H9 (cell line): Measurements from ENCODE around the gene SHLD2. TPM values are rescaled to one million over a fixed set of nuclear protein-coding genes. Genes with fewer than 3 reads are reported as not detected.
"Not testable (repeated sequence)": the region's sequence is repeated elsewhere in the genome, so short reads cannot be mapped to it uniquely, and the experiment has no call there.

Experiments used
- DNase-seq: peaks from one replicate; pipeline ENCODE4 v3.0.0-alpha.2; 2017
- H2AFZ ChIP-seq: one replicate; pipeline ENCODE4 v1.6.1; 2013; ENCODE audit warnings: mild to moderate bottlenecking, low read length, control low read depth, moderate library complexity
- H2AK5ac ChIP-seq: 2 replicates; pipeline ENCODE4 v1.6.1; 2013; ENCODE audit warnings: low read length, control low read depth, mixed read lengths; ENCODE audit not compliant: insufficient read length
- H2BK120ac ChIP-seq: one replicate; pipeline ENCODE4 v1.6.1; 2013; ENCODE audit warnings: low read depth, mild to moderate bottlenecking, low read length, control low read depth, inconsistent platforms; ENCODE audit not compliant: poor library complexity, severe bottlenecking
- H2BK12ac ChIP-seq: 2 replicates; pipeline ENCODE4 v1.6.1; 2013; ENCODE audit warnings: low read length, control low read depth, mixed read lengths, low read depth; ENCODE audit not compliant: insufficient read length
- H2BK15ac ChIP-seq: 2 replicates; pipeline ENCODE4 v1.6.1; 2013; ENCODE audit warnings: low read depth, low read length, control low read depth
- H2BK20ac ChIP-seq: one replicate; pipeline ENCODE4 v1.6.1; 2013; ENCODE audit warnings: low read depth, mild to moderate bottlenecking, low read length, control low read depth, inconsistent platforms; ENCODE audit not compliant: poor library complexity, severe bottlenecking
- H2BK5ac ChIP-seq: 2 replicates; pipeline ENCODE4 v1.6.1; 2013; ENCODE audit warnings: low read length, control low read depth, mixed read lengths; ENCODE audit not compliant: insufficient read length
- H3K14ac ChIP-seq: 2 replicates; pipeline ENCODE4 v1.6.1; 2013; ENCODE audit warnings: low read length, control low read depth; ENCODE audit not compliant: insufficient read depth
- H3K18ac ChIP-seq: 2 replicates; pipeline ENCODE4 v1.6.1; 2013; ENCODE audit warnings: low read depth, mild to moderate bottlenecking, mixed read lengths, low read length, control low read depth; ENCODE audit not compliant: insufficient read length
- H3K23ac ChIP-seq: 2 replicates; pipeline ENCODE4 v1.6.1; 2013; ENCODE audit warnings: low read length, control low read depth, mixed read lengths, low read depth; ENCODE audit not compliant: insufficient read length
- H3K23me2 ChIP-seq: 2 replicates; pipeline ENCODE4 v1.6.1; 2013; ENCODE audit warnings: low read depth, mild to moderate bottlenecking, mixed read lengths, low read length, control low read depth; ENCODE audit not compliant: insufficient read length, poor library complexity, severe bottlenecking
- H3K27ac ChIP-seq: 2 replicates; pipeline ENCODE4 v1.5.1; 2013; ENCODE audit warnings: low read length, control low read depth, mixed read lengths, low read depth; ENCODE audit not compliant: insufficient read length
- H3K27me3 ChIP-seq: 2 replicates; pipeline ENCODE4 v1.6.1; 2013; ENCODE audit warnings: low read length, control low read depth, inconsistent platforms; ENCODE audit not compliant: insufficient read depth
- H3K4ac ChIP-seq: 2 replicates; pipeline ENCODE4 v1.6.1; 2013; ENCODE audit warnings: low read depth, mild to moderate bottlenecking, control low read depth, inconsistent platforms, low read length, moderate library complexity
- H3K4me1 ChIP-seq: 2 replicates; pipeline ENCODE4 v1.6.1; 2013; ENCODE audit warnings: low read length, control low read depth, inconsistent platforms; ENCODE audit not compliant: insufficient read depth
- H3K4me2 ChIP-seq: 2 replicates; pipeline ENCODE4 v1.6.1; 2013; ENCODE audit warnings: low read length, control low read depth, mixed read lengths; ENCODE audit not compliant: insufficient read length, insufficient read depth
- H3K56ac ChIP-seq: 2 replicates; pipeline ENCODE4 v1.6.1; 2013; ENCODE audit warnings: low read depth, mild to moderate bottlenecking, mixed read lengths, low read length, control low read depth; ENCODE audit not compliant: insufficient read length
- H3K79me1 ChIP-seq: 2 replicates; pipeline ENCODE4 v1.6.1; 2013; ENCODE audit warnings: low read depth, mild to moderate bottlenecking, moderate library complexity, low read length, control low read depth, inconsistent platforms; ENCODE audit not compliant: insufficient read depth, poor library complexity, severe bottlenecking
- H3K79me2 ChIP-seq: 2 replicates; pipeline ENCODE4 v1.6.1; 2013; ENCODE audit warnings: low read length, control low read depth, inconsistent platforms; ENCODE audit not compliant: insufficient read depth
- H3K9ac ChIP-seq: 2 replicates; pipeline ENCODE4 v1.6.1; 2013; ENCODE audit warnings: low read length, control low read depth, mixed read lengths; ENCODE audit not compliant: insufficient read length; ENCODE audit errors: extremely low read depth
- H3K9me3 ChIP-seq: one replicate; pipeline ENCODE4 v1.6.1; 2013; ENCODE audit warnings: low read depth, low read length, inconsistent platforms; ENCODE audit not compliant: control insufficient read depth
- H3T11ph ChIP-seq: one replicate; pipeline ENCODE4 v1.6.1; 2013; ENCODE audit warnings: mild to moderate bottlenecking, low read length, control low read depth, inconsistent platforms
- H4K20me1 ChIP-seq: one replicate; pipeline ENCODE4 v1.6.1; 2013; ENCODE audit not compliant: control insufficient read depth, insufficient read length, insufficient read depth
- H4K5ac ChIP-seq: 2 replicates; pipeline ENCODE4 v1.6.1; 2013; ENCODE audit warnings: low read depth, mild to moderate bottlenecking, mixed read lengths, low read length, control low read depth; ENCODE audit not compliant: insufficient read length
- H4K8ac ChIP-seq: replicated peaks from 2 replicates; pipeline ENCODE4 v1.6.1; 2013; ENCODE audit warnings: low read length, control low read depth, mixed read lengths, low read depth; ENCODE audit not compliant: insufficient read length
- H4K91ac ChIP-seq: 2 replicates; pipeline ENCODE4 v1.6.1; 2013; ENCODE audit warnings: low read depth, mild to moderate bottlenecking, moderate library complexity, mixed read lengths, low read length, control low read depth; ENCODE audit not compliant: insufficient read length
- H3K27ac Mint-ChIP-seq, 3 experiments: 2 replicates in 2 of 3; 3 replicates in 1 of 3; pipeline ENCODE4 v1.8.0; 2020 to 2021; ENCODE audit warnings: mixed read lengths in 3 of 3, mild to moderate bottlenecking in 1 of 3, moderate library complexity in 1 of 3
- H3K27me3 Mint-ChIP-seq: 2 replicates; pipeline ENCODE4 v1.8.0; 2021; ENCODE audit warnings: low read depth, mild to moderate bottlenecking, moderate library complexity, mixed read lengths
- H3K36me3 Mint-ChIP-seq, 3 experiments: 2 replicates in 2 of 3; 3 replicates in 1 of 3; pipeline ENCODE4 v1.8.0; 2020 to 2021; ENCODE audit warnings: low read depth in 3 of 3, mixed read lengths in 3 of 3; ENCODE audit not compliant: insufficient read depth in 1 of 3
- H3K4me1 Mint-ChIP-seq, 2 experiments: 2 replicates each; pipeline ENCODE4 v1.8.0; 2020; ENCODE audit warnings: mixed read lengths in 2 of 2
- H3K4me3 Mint-ChIP-seq, 2 experiments: 2 replicates in 1 of 2; 3 replicates in 1 of 2; pipeline ENCODE4 v1.8.0; 2020 to 2021; ENCODE audit warnings: mild to moderate bottlenecking in 2 of 2, mixed read lengths in 2 of 2, moderate library complexity in 1 of 2
- H3K9me3 Mint-ChIP-seq, 2 experiments: 2 replicates in 1 of 2; 3 replicates in 1 of 2; pipeline ENCODE4 v1.8.0; 2020; ENCODE audit warnings: mild to moderate bottlenecking in 2 of 2, mixed read lengths in 2 of 2, moderate library complexity in 1 of 2
- WGBS: extraction: QIAGEN DNeasy Blood & Tissue Kit; methylation state at CpG from one replicate; pipeline ENCODE4 v1.1.7; 2013; ENCODE audit warnings: missing lambda C conversion rate, low lambda C conversion rate, mixed read lengths; ENCODE audit not compliant: insufficient read length; ENCODE audit errors: extremely low coverage; 5-methylcytosine and 5-hydroxymethylcytosine counted together
- total RNA-seq: library from RNA; stranded (reverse); gene quantifications from 2 replicates; pipeline ENCODE4 v1.2.1, GENCODE V29; 2021

Gene SHLD2
- total RNA-seq, 1 experiment from 2014 or later = 27.8 TPM

DNA sequence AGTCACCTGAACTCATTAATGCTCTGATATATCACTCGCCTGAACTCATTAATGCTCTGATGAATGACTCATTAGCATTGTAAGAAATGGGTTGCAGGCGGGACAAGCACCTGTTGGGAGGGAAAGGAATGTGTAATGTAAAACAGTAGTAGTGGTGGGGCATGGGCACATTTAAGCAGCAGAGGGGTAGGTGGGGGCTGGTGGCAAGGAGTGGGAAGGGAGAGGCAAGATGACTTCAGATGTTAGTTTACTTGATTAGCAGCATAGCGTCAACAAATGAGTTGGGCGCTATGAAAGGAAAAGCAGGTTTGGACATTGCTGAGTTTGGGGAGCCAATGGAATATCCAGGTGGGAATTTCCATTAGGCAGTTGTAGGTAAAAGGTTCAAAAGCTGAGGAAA, 61.8 kb downstream of the SHLD2 start:
- not testable (repeated sequence) for H3K27me3 ChIP-seq, H3K4me1 ChIP-seq, H2BK5ac ChIP-seq, H4K8ac ChIP-seq, H2BK120ac ChIP-seq, H2AFZ ChIP-seq, H3K23ac ChIP-seq, H2BK20ac ChIP-seq, H2BK12ac ChIP-seq, H3K4ac ChIP-seq, H3K79me1 ChIP-seq, H3K23me2 ChIP-seq, H3T11ph ChIP-seq, H4K91ac ChIP-seq, H3K9me3 ChIP-seq, H3K56ac ChIP-seq, H3K27ac ChIP-seq, H3K4me3 Mint-ChIP-seq, H3K9ac ChIP-seq, H3K79me2 ChIP-seq, H2AK5ac ChIP-seq, H4K20me1 ChIP-seq, H3K4me2 ChIP-seq, H3K14ac ChIP-seq, H3K18ac ChIP-seq, H2BK15ac ChIP-seq, H3K9me3 Mint-ChIP-seq, H3K4me1 Mint-ChIP-seq, H3K27me3 Mint-ChIP-seq, H4K5ac ChIP-seq
- Mint-ChIP-seq H3K36me3 (peaks cover 4 to 13% (median 7%) of the 10 kb centered on the region in 3 experiments; a peak in 5 of 7 replicates), H3K27ac (peak overlapping the region in 2 of 3 experiments; percentile 68 to 73; a peak in 2 of 7 replicates)
- DNase-seq = peak; percentile 31
- WGBS = no CpG with 5 or more reads among the region's 4 CpGs

DNA sequence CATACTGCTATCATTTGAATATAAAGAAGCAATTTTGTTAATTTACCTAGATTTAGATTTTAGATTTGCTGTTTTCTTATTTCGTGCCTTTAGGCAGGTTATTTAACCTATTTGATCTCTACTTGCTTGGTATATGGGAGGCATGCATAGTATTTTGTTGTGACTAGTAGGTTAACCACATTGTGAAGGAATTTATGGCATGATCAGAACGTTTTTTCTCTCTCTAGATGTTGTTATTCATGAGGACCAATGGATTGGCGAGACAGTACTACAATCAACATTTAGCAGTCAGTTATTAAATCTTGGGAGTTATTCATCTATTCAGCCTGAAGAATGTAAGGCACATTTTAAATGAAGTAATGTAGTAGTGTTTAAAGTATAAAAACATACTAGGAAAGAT, 62.8 kb downstream of the SHLD2 start:
- not testable (repeated sequence) for H3K27ac ChIP-seq, H2BK120ac ChIP-seq, H3K27me3 Mint-ChIP-seq, H3K4me1 ChIP-seq, H3K56ac ChIP-seq, H3K14ac ChIP-seq, H3K4me2 ChIP-seq, H4K5ac ChIP-seq, H3K4me1 Mint-ChIP-seq, H2BK15ac ChIP-seq, H3K79me2 ChIP-seq, H3K23ac ChIP-seq, H2AFZ ChIP-seq, H2BK5ac ChIP-seq, H3K23me2 ChIP-seq, H2BK20ac ChIP-seq, H3K27ac Mint-ChIP-seq, H4K8ac ChIP-seq, H3K4me3 Mint-ChIP-seq, H3K9ac ChIP-seq, H3K9me3 Mint-ChIP-seq, H3K18ac ChIP-seq, DNase-seq, H4K20me1 ChIP-seq, H3K27me3 ChIP-seq, H2BK12ac ChIP-seq, H3K4ac ChIP-seq, H3K79me1 ChIP-seq, H4K91ac ChIP-seq, H3T11ph ChIP-seq, H2AK5ac ChIP-seq, H3K9me3 ChIP-seq
- WGBS = no CpG with 5 or more reads among the region's 3 CpGs
- H3K36me3 Mint-ChIP-seq = peaks cover 4 to 13% (median 7%) of the 10 kb centered on the region in 3 experiments; a peak in 5 of 7 replicates
